Common myeloid progenitor, CD34-positive (primary cell): ENCODE results near the gene PKDCC.

Experiments
- CTCF ChIA-PET: fragments of 350-600 bp; sonication (Branson Sonifier 250); formaldehyde crosslinking; loops from one replicate; lab custom pipeline; 2021; ENCODE audit warnings: antibody characterized with exemption; lab: Charles Lee
- POLR2A ChIA-PET: fragments of 350-600 bp; sonication (Branson Sonifier 250); formaldehyde crosslinking; loops from one replicate; lab custom pipeline; 2021; ENCODE audit warnings: antibody characterized with exemption; lab: Charles Lee
- DNase-seq, 3 donors: peaks; one replicate each; pipeline versions ENCODE4 v3.0.0 to v3.0.0-alpha.2; 2013
- H3K27ac ChIP-seq, 2 experiments: 1 replicate in 1 of 2; 2 replicates in 1 of 2; pipeline ENCODE4 v1.7.0; 2013; ENCODE audit warnings: inconsistent platforms in 2 of 2, low read length in 2 of 2, mild to moderate bottlenecking in 2 of 2, low read depth in 1 of 2, moderate library complexity in 1 of 2; ENCODE audit not compliant: severe bottlenecking in 2 of 2, insufficient read depth in 1 of 2, poor library complexity in 1 of 2
- H3K27me3 ChIP-seq, 5 experiments: replicated peaks in 2 of 5; 1 replicate in 3 of 5; 2 replicates in 2 of 5; pipeline versions ENCODE4 v1.6.1 to v1.7.0; 2013; ENCODE audit warnings: low read length in 4 of 5, mild to moderate bottlenecking in 2 of 5, moderate library complexity in 2 of 5, inconsistent platforms in 1 of 5; ENCODE audit not compliant: insufficient read depth in 5 of 5, control insufficient read depth in 4 of 5
- H3K36me3 ChIP-seq, 4 experiments: 1 replicate in 2 of 4; 2 replicates in 2 of 4; pipeline versions ENCODE4 v1.6.1 to v1.7.0; 2013; ENCODE audit warnings: low read length in 3 of 4, control low read depth in 1 of 4, mild to moderate bottlenecking in 1 of 4; ENCODE audit not compliant: control insufficient read depth in 4 of 4, insufficient read depth in 4 of 4
- H3K4me1 ChIP-seq, 4 experiments: 1 replicate in 3 of 4; 2 replicates in 1 of 4; pipeline versions ENCODE4 v1.6.1 to v1.7.1; 2013; ENCODE audit warnings: low read length in 3 of 4, mild to moderate bottlenecking in 3 of 4, control low read depth in 1 of 4, inconsistent platforms in 1 of 4, moderate library complexity in 1 of 4; ENCODE audit not compliant: control insufficient read depth in 4 of 4, insufficient read depth in 4 of 4; ENCODE audit errors: control extremely low read depth in 1 of 4
- H3K4me3 ChIP-seq, 7 experiments: 1 replicate in 4 of 7; 2 replicates in 3 of 7; pipeline versions ENCODE4 v1.5.1 to v1.7.0; 2013; ENCODE audit warnings: mild to moderate bottlenecking in 7 of 7, low read length in 6 of 7, moderate library complexity in 6 of 7, inconsistent platforms in 2 of 7, low read depth in 2 of 7, control low read depth in 1 of 7; ENCODE audit not compliant: insufficient read depth in 4 of 7, control insufficient read depth in 1 of 7; ENCODE audit errors: extremely low read depth in 1 of 7
- H3K9me3 ChIP-seq, 5 experiments: 1 replicate in 4 of 5; 2 replicates in 1 of 5; pipeline versions ENCODE4 v1.6.1 to v1.7.1; 2013; ENCODE audit warnings: low read length in 4 of 5, mild to moderate bottlenecking in 2 of 5, inconsistent platforms in 1 of 5, low read depth in 1 of 5, moderate library complexity in 1 of 5; ENCODE audit not compliant: control insufficient read depth in 4 of 5, insufficient read depth in 2 of 5; ENCODE audit errors: control extremely low read depth in 1 of 5
- WGBS: methylation state at CpG from one replicate; pipeline ENCODE4 v1.1.5; 2013; ENCODE audit not compliant: insufficient coverage; 5-methylcytosine and 5-hydroxymethylcytosine counted together

The PKDCC gene

DNA sequence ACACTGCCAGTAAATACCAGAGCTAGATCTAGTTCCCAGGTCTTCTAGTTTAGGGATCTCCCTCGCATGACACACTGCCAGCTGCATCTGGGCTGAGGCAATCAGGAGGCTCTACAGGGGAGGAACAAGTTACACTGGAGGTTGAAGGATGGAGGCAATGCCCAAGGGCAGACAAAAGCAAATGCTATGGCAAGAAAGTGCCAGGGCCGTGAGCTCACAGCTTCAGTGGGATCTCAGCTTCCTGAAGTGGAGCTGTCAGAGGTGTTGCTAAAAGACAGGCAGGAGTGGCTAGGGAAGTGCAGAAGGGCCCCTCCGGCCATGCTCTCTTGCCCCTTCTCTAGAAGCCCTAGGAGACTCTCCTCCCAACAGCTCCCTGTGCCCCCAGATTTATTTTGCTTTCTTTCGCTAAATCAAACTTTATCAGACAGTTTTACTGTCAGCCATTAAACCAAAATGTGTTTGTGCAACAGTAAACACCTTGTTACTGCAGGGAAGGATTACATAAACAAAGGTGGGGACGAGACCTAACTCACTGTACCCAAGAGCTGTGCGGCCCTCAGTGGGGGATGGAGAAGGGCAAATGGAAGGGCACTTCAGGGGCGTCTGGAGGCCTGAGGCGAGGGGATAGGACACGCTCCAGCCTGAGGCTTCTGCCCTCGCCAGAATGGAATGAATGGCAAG is 39.4 kb upstream of the PKDCC start:
- CTCF ChIA-PET, result no interaction called here
- DNase-seq, result no peak

DNA sequence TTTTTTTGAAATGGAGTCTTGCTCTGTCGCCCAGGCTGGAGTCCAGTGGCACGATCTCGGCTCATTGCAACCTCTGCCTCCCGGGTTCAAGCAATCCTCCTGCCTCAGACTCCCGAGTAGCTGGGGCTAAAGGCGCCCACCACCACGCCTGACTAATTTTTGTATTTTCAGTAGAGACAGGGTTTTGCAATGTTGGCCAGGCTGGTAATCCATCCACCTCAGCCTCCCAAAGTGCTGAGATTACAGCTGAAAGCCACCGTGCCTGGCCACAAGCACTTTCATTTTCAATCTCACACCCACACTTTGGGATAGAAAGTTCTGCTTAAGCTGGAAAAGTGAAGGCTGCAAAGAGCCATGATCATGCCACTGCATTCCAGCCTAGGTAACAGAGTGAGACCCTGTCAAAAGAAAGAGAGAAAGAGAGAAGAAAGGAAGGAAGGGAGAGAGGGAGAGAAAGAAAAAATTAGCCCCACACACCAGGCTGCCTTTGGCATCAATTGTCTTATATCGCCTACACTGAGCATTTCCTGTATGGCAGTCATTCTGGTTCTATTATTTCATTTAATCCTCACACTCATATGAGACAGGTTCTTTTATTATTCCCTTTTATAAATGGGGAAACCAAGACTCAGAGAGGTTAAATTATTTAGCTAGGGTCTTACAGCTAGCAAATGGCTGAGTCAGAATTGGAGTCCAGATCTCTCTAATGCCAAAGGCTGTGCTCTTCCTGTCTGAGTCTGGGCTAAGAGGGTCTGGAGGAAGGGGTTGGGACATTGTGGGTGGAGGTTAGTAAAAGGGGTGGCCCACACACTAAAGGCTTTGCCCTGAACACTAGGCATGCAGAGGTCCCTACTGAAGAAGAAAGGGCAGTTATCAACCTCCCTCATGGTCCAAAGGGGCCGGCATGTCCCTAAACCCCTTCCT is 37.9 kb upstream of the PKDCC start:
- ChIA-PET POLR2A (no interaction called here), CTCF (interaction anchor here (1.3 to 1.4 kb wide), 2 partner anchors 8 to 76 kb away, joined by 3 read pairs; no protein-coding TSS in a partner anchor)
- Histone ChIP-seq H3K4me3 (peak overlapping the region in 1 of 7 experiments; percentile 3), H3K4me1 (peaks cover 0 to 7% (median 0%) of the 10 kb centered on the region in 4 experiments), H3K36me3 (no peaks in the 10 kb centered on the region), H3K9me3 (peaks cover 0 to 5% (median 2%) of the 10 kb centered on the region in 5 experiments), H3K27ac (no peak overlapping the region), H3K27me3 (peaks cover 0 to 1% (median 0%) of the 10 kb centered on the region in 5 experiments)
- peak in 1 of 3 donors; percentile 2 for DNase-seq
- WGBS, result 72% methylated on average over 3 of the region's 10 CpGs

More for the DNA sequence above, 39.4 kb upstream of the PKDCC start:
- peaks cover 0 to 18% (median 6%) of the 10 kb centered on the region in 5 experiments for H3K9me3 ChIP-seq
- peaks cover 0 to 1% (median 0%) of the 10 kb centered on the region in 5 experiments for H3K27me3 ChIP-seq
- no peaks in the 10 kb centered on the region for H3K36me3 ChIP-seq
- H3K4me1 ChIP-seq, result peaks cover 0 to 7% (median 0%) of the 10 kb centered on the region in 4 experiments
- whole genome bisulfite sequencing, result 97% methylated on average over 8 of the region's 10 CpGs
- POLR2A ChIA-PET, result no interaction called here
- no peak overlapping the region for H3K4me3 ChIP-seq
- no peak overlapping the region for H3K27ac ChIP-seq

- 95% methylated on average over 11 of the region's 11 CpGs for WGBS
- CTCF ChIA-PET, result interaction anchor here (1.3 to 1.4 kb wide), 2 partner anchors 9 to 76 kb away, joined by 3 read pairs; no protein-coding TSS in a partner anchor
- DNase-seq, result no peak
These were observed 37.0 kb upstream of the PKDCC start for GRCh38 chr2:42010743-42011298.

DNA sequence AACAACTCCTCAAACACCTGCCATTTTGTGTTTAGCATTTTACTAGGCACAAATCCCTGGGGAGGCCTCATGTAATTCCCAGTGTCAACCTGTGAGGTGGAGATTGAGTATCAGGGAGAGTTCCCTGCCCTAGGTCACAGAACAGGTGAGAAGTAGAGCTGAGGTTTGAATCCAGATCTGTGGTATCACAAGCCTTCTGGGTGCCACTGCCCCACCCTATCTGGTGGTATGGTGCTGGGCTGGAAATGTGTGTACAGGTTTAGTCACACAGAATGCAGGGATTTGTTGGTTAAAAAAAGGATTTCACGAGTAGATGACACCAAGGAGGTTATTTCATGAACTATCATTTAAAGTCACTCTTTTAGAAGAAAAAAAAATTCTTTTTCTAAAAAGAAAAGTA is 35.7 kb upstream of the PKDCC start:
- Histone ChIP-seq H3K27ac (no peak overlapping the region), H3K27me3 (peaks cover 0 to 1% (median 0%) of the 10 kb centered on the region in 5 experiments), H3K4me3 (no peak overlapping the region), H3K36me3 (no peaks in the 10 kb centered on the region), H3K4me1 (peaks cover 0 to 7% (median 0%) of the 10 kb centered on the region in 4 experiments), H3K9me3 (no peaks in the 10 kb centered on the region)
- DNase-seq, result no peak
- POLR2A ChIA-PET, result no interaction called here
- CTCF ChIA-PET, result no interaction called here
- WGBS, result no CpG with 5 or more reads among the region's 1 CpG

More at GRCh38 chr2:42010743-42011298, 37.0 kb upstream of the PKDCC start:
- Histone ChIP-seq H3K4me3 (no peak overlapping the region), H3K27ac (no peak overlapping the region), H3K36me3 (no peaks in the 10 kb centered on the region), H3K9me3 (no peaks in the 10 kb centered on the region), H3K27me3 (peaks cover 0 to 1% (median 0%) of the 10 kb centered on the region in 5 experiments), H3K4me1 (peaks cover 0 to 7% (median 0%) of the 10 kb centered on the region in 4 experiments)
- POLR2A ChIA-PET, result no interaction called here

DNA sequence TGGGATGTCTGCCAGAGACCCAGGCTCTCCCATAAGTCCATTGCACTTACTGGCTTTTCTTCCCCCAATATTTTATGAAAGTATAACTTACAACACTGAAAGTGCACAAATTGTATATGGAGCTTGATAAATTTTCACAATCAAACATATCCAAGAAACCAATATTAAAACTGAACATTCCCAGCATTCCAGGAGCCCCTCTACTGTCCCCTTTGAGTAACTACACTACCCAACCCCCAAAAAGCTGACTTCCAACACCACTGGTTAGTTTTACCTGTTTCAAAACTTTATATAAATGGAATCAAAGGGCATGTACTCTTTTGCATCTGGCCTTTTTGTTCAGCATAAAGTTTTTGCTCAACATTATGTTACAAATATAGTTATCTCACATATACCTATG is 35.2 kb upstream of the PKDCC start:
- POLR2A ChIA-PET, result no interaction called here

DNA sequence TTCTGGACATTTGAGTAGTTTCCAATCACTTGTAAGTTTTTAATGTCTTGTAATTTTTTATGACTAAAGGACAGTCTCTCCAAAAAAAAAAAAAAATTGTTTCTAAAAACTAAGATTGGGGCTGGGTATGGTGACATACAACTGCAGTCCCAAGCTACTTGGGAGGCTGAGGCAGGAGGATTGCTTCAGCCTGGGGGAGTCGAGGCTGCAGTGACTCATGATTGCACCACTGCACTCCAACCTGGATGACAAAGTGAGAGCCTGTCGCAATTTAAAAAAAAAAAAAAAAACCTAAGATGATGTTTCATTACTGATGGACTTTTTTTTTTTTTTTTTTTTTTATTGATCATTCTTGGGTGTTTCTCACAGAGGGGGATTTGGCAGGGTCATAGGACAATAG is 34.4 kb upstream of the PKDCC start:
- Histone ChIP-seq H3K27ac (no peak overlapping the region), H3K4me3 (no peak overlapping the region), H3K4me1 (peaks cover 0 to 7% (median 0%) of the 10 kb centered on the region in 4 experiments), H3K27me3 (peaks cover 0 to 1% (median 0%) of the 10 kb centered on the region in 5 experiments), H3K36me3 (no peaks in the 10 kb centered on the region), H3K9me3 (no peaks in the 10 kb centered on the region)
- ChIA-PET POLR2A (no interaction called here), CTCF (interaction anchor here (0.6 kb wide), 1 partner anchor 79 kb away, joined by 3 read pairs; no protein-coding TSS in a partner anchor)
- peak in 1 of 3 donors; percentile 4 for DNase-seq
- WGBS, result no CpG with 5 or more reads among the region's 2 CpGs

More for the DNA sequence above, 35.2 kb upstream of the PKDCC start:
- H3K27me3 ChIP-seq, result peaks cover 0 to 1% (median 0%) of the 10 kb centered on the region in 5 experiments
- CTCF ChIA-PET, result no interaction called here
- H3K4me1 ChIP-seq, result peaks cover 0 to 7% (median 0%) of the 10 kb centered on the region in 4 experiments
- H3K4me3 ChIP-seq, result no peak overlapping the region
- no peaks in the 10 kb centered on the region for H3K9me3 ChIP-seq
- H3K36me3 ChIP-seq, result no peaks in the 10 kb centered on the region
- H3K27ac ChIP-seq, result no peak overlapping the region
- no peak for DNase-seq
